HEK293T (cell line): ENCODE results near the gene CELSR2.

Experiments used
- ARNT ChIP-seq: fragments of 450-650 bp; IDR thresholded peaks from 2 replicates; pipeline ENCODE4 v1.6.1; 2017; ENCODE audit warnings: mild to moderate bottlenecking
- CTBP1 ChIP-seq: fragments of 450-650 bp; IDR thresholded peaks from 2 replicates; pipeline ENCODE4 v1.6.1; 2016; ENCODE audit warnings: borderline replicate concordance
- FOXA1 ChIP-seq: fragments of 450-650 bp; IDR thresholded peaks from 2 replicates; pipeline ENCODE4 v1.6.1; 2016; ENCODE audit warnings: mild to moderate bottlenecking
- FOXM1 ChIP-seq: fragments of 450-650 bp; IDR thresholded peaks from 2 replicates; pipeline ENCODE4 v1.6.1; 2017; ENCODE audit warnings: mild to moderate bottlenecking, borderline replicate concordance
- HDGF ChIP-seq: fragments of 450-650 bp; IDR thresholded peaks from 2 replicates; pipeline ENCODE4 v1.6.1; 2017; ENCODE audit warnings: antibody characterized with exemption, borderline replicate concordance
- PKNOX1 ChIP-seq: fragments of 450-650 bp; IDR thresholded peaks from 2 replicates; pipeline ENCODE4 v1.6.1; 2016
- SP1 ChIP-seq: fragments of 450-650 bp; IDR thresholded peaks from 2 replicates; pipeline ENCODE4 v1.6.1; 2017
- ZNF384 ChIP-seq: fragments of 450-650 bp; IDR thresholded peaks from 2 replicates; pipeline ENCODE4 v1.6.1; 2016

- no peak for TF ChIP-seq HDGF
- no peak for TF ChIP-seq FOXM1
- no peak for TF ChIP-seq FOXA1
- TF ChIP-seq CTBP1 = no peak
- TF ChIP-seq ZNF384 = no peak
- TF ChIP-seq PKNOX1 = no peak
- TF ChIP-seq SP1 = no peak
- TF ChIP-seq ARNT = no peak
Measured at GRCh38 chr1:109255678-109256077, 6.3 kb downstream of the CELSR2 start.
